Effector memory CD4-positive, alpha-beta T cell (primary cell): ENCODE data around the gene ZDBF2.
"Not testable (repeated sequence)": the region's sequence is repeated elsewhere in the genome, so short reads cannot be mapped to it uniquely, and the experiment has no call there.

Source experiments
- DNase-seq, 3 donors: peaks; one replicate each; pipeline ENCODE4 v3.0.0-alpha.2; 2020
- H3K27ac ChIP-seq: 2 replicates; pipeline ENCODE4 v1.7.0; 2013; ENCODE audit warnings: mild to moderate bottlenecking, low read length, moderate library complexity; ENCODE audit not compliant: insufficient read depth, poor library complexity, severe bottlenecking
- H3K27me3 ChIP-seq: replicated peaks from 2 replicates; pipeline ENCODE4 v1.7.0; 2013; ENCODE audit warnings: mild to moderate bottlenecking, low read length; ENCODE audit not compliant: insufficient read depth, control insufficient read depth, poor library complexity, severe bottlenecking
- H3K36me3 ChIP-seq: 2 replicates; pipeline ENCODE4 v1.7.0; 2013; ENCODE audit warnings: mild to moderate bottlenecking, low read length, moderate library complexity; ENCODE audit not compliant: control insufficient read depth, insufficient read depth
- H3K4me1 ChIP-seq: 2 replicates; pipeline ENCODE4 v1.7.0; 2013; ENCODE audit warnings: low read length, mild to moderate bottlenecking; ENCODE audit not compliant: control insufficient read depth, insufficient read depth, poor library complexity, severe bottlenecking
- H3K4me3 ChIP-seq: 2 replicates; pipeline ENCODE4 v1.7.0; 2013; ENCODE audit warnings: low read length, low read depth, mild to moderate bottlenecking; ENCODE audit not compliant: insufficient read depth, poor library complexity, severe bottlenecking
- H3K9me3 ChIP-seq: 2 replicates; pipeline ENCODE4 v1.7.0; 2013; ENCODE audit warnings: mild to moderate bottlenecking, low read length, moderate library complexity; ENCODE audit not compliant: control insufficient read depth

ZDBF2 gene

GRCh38 chr2:206352571-206352970 is 78.1 kb downstream of the ZDBF2 start:
- H3K27me3 ChIP-seq = no peaks in the 10 kb centered on the region
- no peaks in the 10 kb centered on the region for H3K4me1 ChIP-seq
- no peak overlapping the region for H3K4me3 ChIP-seq
- DNase-seq = no peak
- H3K9me3 ChIP-seq = no peaks in the 10 kb centered on the region
- no peak overlapping the region for H3K27ac ChIP-seq
- H3K36me3 ChIP-seq = no peaks in the 10 kb centered on the region

GRCh38 chr2:206353685-206354084 is 79.2 kb downstream of the ZDBF2 start:
- no peaks in the 10 kb centered on the region for H3K9me3 ChIP-seq
- H3K27me3 ChIP-seq = no peaks in the 10 kb centered on the region
- H3K36me3 ChIP-seq = no peaks in the 10 kb centered on the region
- H3K4me1 ChIP-seq = no peaks in the 10 kb centered on the region
- no peak overlapping the region for H3K4me3 ChIP-seq
- no peak overlapping the region for H3K27ac ChIP-seq
- no peak for DNase-seq

GRCh38 chr2:206354129-206354528 is 79.7 kb downstream of the ZDBF2 start:
- no peaks in the 10 kb centered on the region for H3K4me1 ChIP-seq
- H3K27ac ChIP-seq = no peak overlapping the region

GRCh38 chr2:206356840-206357239 is 82.4 kb downstream of the ZDBF2 start:
- not testable (repeated sequence) for H3K27me3 ChIP-seq, H3K4me1 ChIP-seq, H3K36me3 ChIP-seq, H3K4me3 ChIP-seq, H3K27ac ChIP-seq, DNase-seq, H3K9me3 ChIP-seq

More at GRCh38 chr2:206354129-206354528, 79.7 kb downstream of the ZDBF2 start:
- Histone ChIP-seq H3K4me3 (no peak overlapping the region), H3K36me3 (no peaks in the 10 kb centered on the region), H3K9me3 (no peaks in the 10 kb centered on the region), H3K27me3 (no peaks in the 10 kb centered on the region)
- DNase-seq = no peak

GRCh38 chr2:206360840-206361239 is 86.4 kb downstream of the ZDBF2 start:
- not testable (repeated sequence) for H3K4me1 ChIP-seq

GRCh38 chr2:206361407-206362045 is 87.1 kb downstream of the ZDBF2 start:
- H3K27ac ChIP-seq = no peak overlapping the region
- no peak for DNase-seq
- H3K36me3 ChIP-seq = no peaks in the 10 kb centered on the region
- H3K27me3 ChIP-seq = no peaks in the 10 kb centered on the region
- H3K9me3 ChIP-seq = no peaks in the 10 kb centered on the region
- H3K4me3 ChIP-seq = no peak overlapping the region
- no peaks in the 10 kb centered on the region for H3K4me1 ChIP-seq

More at GRCh38 chr2:206360840-206361239, 86.4 kb downstream of the ZDBF2 start:
- H3K4me3 ChIP-seq, DNase-seq, H3K36me3 ChIP-seq, H3K9me3 ChIP-seq, H3K27ac ChIP-seq, H3K27me3 ChIP-seq: not testable (repeated sequence)
